Vagina (tissue), 2 donors: Measurements from ENCODE around the gene ATXN7L3B. TPM values are rescaled to one million over a fixed set of nuclear protein-coding genes. Genes with fewer than 3 reads are reported as not detected.

Source experiments
- DNase-seq, 2 donors: peaks; one replicate each; pipeline ENCODE4 v3.0.0-alpha.2; 2017; ENCODE audit errors: extremely low spot score in 2 of 2
- H3K27ac ChIP-seq: fragments of 200-600 bp; sonication (generic); one replicate; pipeline ENCODE4 v1.5.1; 2019
- H3K27me3 ChIP-seq: fragments of 200-600 bp; sonication (generic); one replicate; pipeline ENCODE4 v1.5.1; 2019
- H3K36me3 ChIP-seq, 2 donors: fragments of 200-600 bp; sonication (generic); one replicate each; pipeline ENCODE4 v1.5.1; 2017 to 2019
- H3K4me1 ChIP-seq: fragments of 200-600 bp; sonication (generic); one replicate; pipeline ENCODE4 v1.5.1; 2019
- H3K4me3 ChIP-seq, 2 donors: fragments of 200-600 bp; sonication (generic); 1 replicate in 1 of 2; 2 replicates in 1 of 2; pipeline ENCODE4 v1.5.1; 2016 to 2019
- H3K9me3 ChIP-seq: fragments of 200-600 bp; sonication (generic); one replicate; pipeline ENCODE4 v1.5.1; 2019
- CTCF ChIP-seq, 3 experiments: fragments of 450-650 bp in 2 of 3; fragments of 200-600 bp in 1 of 3; sonication (generic) in 1 of 3; IDR thresholded peaks; one replicate each; pipeline ENCODE4 v1.5.1; 2017 to 2019; ENCODE audit warnings: antibody characterized with exemption in 3 of 3, mild to moderate bottlenecking in 2 of 3, moderate library complexity in 2 of 3
- POLR2A ChIP-seq, 2 donors: fragments of 450-650 bp; IDR thresholded peaks; one replicate each; pipeline ENCODE4 v1.6.1; 2017; ENCODE audit warnings: antibody characterized with exemption in 2 of 2, mild to moderate bottlenecking in 2 of 2, moderate library complexity in 2 of 2
- POLR2AphosphoS5 ChIP-seq, 2 donors: sonication (generic); formaldehyde crosslinking; IDR thresholded peaks; one replicate each; pipeline ENCODE4 v1.9.0; 2017; ENCODE audit warnings: antibody characterized with exemption in 2 of 2, mild to moderate bottlenecking in 2 of 2, low read depth in 1 of 2; ENCODE audit not compliant: insufficient read depth in 1 of 2
- intact Hi-C: fragments of 100-400 bp; cut with DNase I; formaldehyde crosslinking; loops from one replicate; pipeline ENCODE4 v1.15.1; 2023
- total RNA-seq: library from RNA; depleted of rRNA; stranded (reverse); fragments of >200 nt; gene quantifications from one replicate; pipeline ENCODE4 v1.2.3, GENCODE V29; 2016

ATXN7L3B gene
- total RNA-seq, 1 donor from 2014 or later, result 15.0 TPM

GRCh38 chr12:74538491-74539258 is 1.0 kb downstream of the ATXN7L3B start:
- DNase-seq, result no peak
- TF ChIP-seq POLR2AphosphoS5 (IDR thresholded peaks at IDR 0.05; ENCODE audit: insufficient read depth in 1 of 2, low read depth in 1 of 2) (no peak), POLR2A (IDR thresholded peaks at IDR 0.05) (no peak), CTCF (IDR thresholded peaks at IDR 0.05) (no peak)
- Histone ChIP-seq H3K9me3 (no peaks in the 10 kb centered on the region), H3K4me3 (peak overlapping the region; percentile 77 to 78), H3K27me3 (no peaks in the 10 kb centered on the region), H3K36me3 (peaks cover 0 to 10% of the 10 kb centered on the region in 2 donors), H3K4me1 (peaks cover 39% of the 10 kb centered on the region), H3K27ac (peak overlapping the region; percentile 85)
- intact Hi-C loops, result no loop called here

DNA sequence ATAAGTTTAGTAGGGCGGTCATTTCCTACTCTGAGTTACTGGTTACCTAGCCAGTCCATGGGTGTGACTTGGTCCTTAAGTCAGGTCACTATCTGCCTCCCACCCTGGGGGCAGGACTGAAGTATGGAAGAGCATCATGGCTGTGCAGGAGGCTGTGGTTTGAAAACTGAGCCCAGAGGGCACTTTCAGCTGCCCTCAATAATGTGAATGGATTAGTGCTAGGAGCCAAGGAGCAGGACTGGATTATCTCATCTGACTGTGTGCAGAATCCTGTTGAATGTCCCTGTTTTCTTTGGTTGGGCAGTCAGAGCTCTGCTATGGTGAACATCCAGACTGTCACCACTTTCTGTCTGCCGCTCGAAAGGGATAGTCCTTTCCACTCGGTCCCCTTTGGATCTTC is 1.6 kb downstream of the ATXN7L3B start:
- peak overlapping the region; percentile 85 for H3K27ac ChIP-seq
- intact Hi-C loops, result no loop called here
- no peaks in the 10 kb centered on the region for H3K27me3 ChIP-seq
- H3K4me3 ChIP-seq, result peak overlapping the region; percentile 77 to 78
- peaks cover 0 to 10% of the 10 kb centered on the region in 2 donors for H3K36me3 ChIP-seq
- DNase-seq, result no peak
- no peak for TF ChIP-seq POLR2A (IDR thresholded peaks at IDR 0.05)
- no peak for TF ChIP-seq CTCF (IDR thresholded peaks at IDR 0.05)
- TF ChIP-seq POLR2AphosphoS5 (IDR thresholded peaks at IDR 0.05; ENCODE audit: insufficient read depth in 1 of 2, low read depth in 1 of 2), result no peak
- peaks cover 39% of the 10 kb centered on the region for H3K4me1 ChIP-seq
- no peaks in the 10 kb centered on the region for H3K9me3 ChIP-seq

DNA sequence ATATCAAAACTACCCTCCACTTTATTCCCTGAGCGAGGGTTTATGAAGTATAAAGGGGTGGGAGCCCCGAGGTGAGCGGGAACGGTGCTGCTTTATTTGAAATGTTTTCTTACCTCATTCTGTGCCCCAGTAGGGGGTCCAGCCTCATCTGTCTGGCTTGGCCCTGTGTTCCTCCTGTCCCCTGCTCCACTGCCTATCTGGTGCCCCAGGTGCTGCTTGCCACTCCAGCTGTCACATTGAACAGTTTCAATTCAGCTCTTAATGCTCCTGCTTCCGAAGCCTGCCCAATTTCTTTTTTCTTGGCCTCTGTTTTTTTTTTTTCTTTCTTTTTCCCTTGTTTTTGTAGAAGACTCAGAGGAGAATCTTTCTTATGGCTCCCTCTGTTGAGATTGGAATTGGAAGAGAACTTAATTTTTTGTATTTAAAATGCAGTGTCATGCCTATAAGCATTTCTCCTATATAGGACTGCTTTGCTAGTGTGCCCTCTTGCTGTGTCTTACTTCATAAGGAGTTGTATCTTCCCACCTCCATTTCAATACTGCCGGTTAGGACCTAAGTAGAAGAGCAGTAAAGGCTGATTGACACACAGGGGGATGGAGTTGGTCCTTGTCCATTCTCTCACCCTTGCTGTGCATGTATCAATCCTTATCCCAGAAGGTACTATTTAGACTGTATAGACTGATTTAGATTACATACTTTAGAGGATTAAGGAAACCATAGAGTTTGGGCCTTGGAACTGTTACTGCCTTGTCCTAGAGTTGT is 2.3 kb downstream of the ATXN7L3B start:
- no peak overlapping the region for H3K27ac ChIP-seq
- DNase-seq, result no peak

DNA sequence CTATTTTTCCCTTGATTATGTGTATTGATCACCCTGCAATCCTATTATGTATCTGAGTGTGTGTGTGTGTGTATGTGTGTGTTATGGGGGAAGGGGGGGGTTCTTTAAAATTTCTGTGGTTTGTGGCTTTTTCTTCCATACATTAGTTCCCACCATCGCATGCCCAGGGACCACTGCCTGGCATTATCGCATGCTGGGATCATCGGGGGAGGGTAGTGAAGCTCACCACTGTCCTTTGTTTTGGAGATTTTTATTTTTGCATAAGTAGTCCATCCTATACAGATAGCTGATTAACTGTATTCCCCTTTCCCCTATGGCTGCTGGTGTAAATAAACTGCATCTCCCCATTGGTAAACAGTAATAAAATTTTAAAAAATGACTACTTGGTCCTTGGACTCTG is 3.4 kb downstream of the ATXN7L3B start:
- Histone ChIP-seq H3K27ac (no peak overlapping the region), H3K36me3 (peaks cover 0 to 10% of the 10 kb centered on the region in 2 donors), H3K9me3 (no peaks in the 10 kb centered on the region), H3K4me1 (peaks cover 39% of the 10 kb centered on the region), H3K4me3 (no peak overlapping the region), H3K27me3 (no peaks in the 10 kb centered on the region)
- no peak for DNase-seq
- TF ChIP-seq POLR2A (IDR thresholded peaks at IDR 0.05), result no peak
- no peak for TF ChIP-seq POLR2AphosphoS5 (IDR thresholded peaks at IDR 0.05; ENCODE audit: insufficient read depth in 1 of 2, low read depth in 1 of 2)
- TF ChIP-seq CTCF (IDR thresholded peaks at IDR 0.05), result no peak
- intact Hi-C loops, result no loop called here

More for the DNA sequence above, 2.3 kb downstream of the ATXN7L3B start:
- peaks cover 39% of the 10 kb centered on the region for H3K4me1 ChIP-seq
- H3K4me3 ChIP-seq, result peak overlapping the region; percentile 77 to 78
- peaks cover 0 to 10% of the 10 kb centered on the region in 2 donors for H3K36me3 ChIP-seq
- no peaks in the 10 kb centered on the region for H3K27me3 ChIP-seq
- H3K9me3 ChIP-seq, result no peaks in the 10 kb centered on the region
- intact Hi-C loops, result no loop called here
- TF ChIP-seq POLR2AphosphoS5 (IDR thresholded peaks at IDR 0.05; ENCODE audit: insufficient read depth in 1 of 2, low read depth in 1 of 2) (no peak), CTCF (IDR thresholded peaks at IDR 0.05) (no peak), POLR2A (IDR thresholded peaks at IDR 0.05) (no peak)
